ENCODE data around the gene SLC12A8.

SLC12A8 gene

GRCh38 chr3:125069968-125070745 is 142.4 kb downstream of the SLC12A8 start:
- DNase-seq, result no peak

GRCh38 chr3:125069452-125069851 is 143.1 kb downstream of the SLC12A8 start:
- DNase-seq, result no peak

GRCh38 chr3:125068265-125068664 is 144.3 kb downstream of the SLC12A8 start:
- DNase-seq, result no peak

- no peak for DNase-seq
Measured at GRCh38 chr3:125067225-125067624, 145.3 kb downstream of the SLC12A8 start.

- DNase-seq, result no peak
Measured at GRCh38 chr3:125062904-125063618, 149.5 kb downstream of the SLC12A8 start.

- no peak for DNase-seq
Measured at GRCh38 chr3:125061646-125062045, 150.9 kb downstream of the SLC12A8 start.

- no peak for DNase-seq
Measured at GRCh38 chr3:125061170-125061569, 151.4 kb downstream of the SLC12A8 start.

GRCh38 chr3:125059488-125060245 is 152.9 kb downstream of the SLC12A8 start:
- no peak for DNase-seq

- no peak for DNase-seq
Measured at GRCh38 chr3:125058959-125059358, 153.6 kb downstream of the SLC12A8 start.

GRCh38 chr3:125058529-125058928 is 154.0 kb downstream of the SLC12A8 start:
- no peak for DNase-seq

- no peak for DNase-seq
Measured at GRCh38 chr3:125057186-125057850, 155.2 kb downstream of the SLC12A8 start.

GRCh38 chr3:125055913-125056745 is 156.4 kb downstream of the SLC12A8 start, which contains the start of gene HEG1:
HEG1 (minus strand) TSS chr3:125055997; CDS start chr3:125055890, 107 bp downstream.
- DNase-seq, result peak; percentile 92

- DNase-seq, result peak; percentile 76
Measured at GRCh38 chr3:125055331-125055912, 157.1 kb downstream of the SLC12A8 start.

GRCh38 chr3:125054449-125055329 is 157.9 kb downstream of the SLC12A8 start:
- DNase-seq, result no peak

- no peak for DNase-seq
Measured at GRCh38 chr3:125054062-125054448, 158.5 kb downstream of the SLC12A8 start.

- no peak for DNase-seq
Measured at GRCh38 chr3:125053304-125053699, 159.2 kb downstream of the SLC12A8 start.

- no peak for DNase-seq
Measured at GRCh38 chr3:125052624-125053303, 159.8 kb downstream of the SLC12A8 start.

- peak; percentile 88 for DNase-seq
Measured at GRCh38 chr3:125051715-125052581, 160.6 kb downstream of the SLC12A8 start.

GRCh38 chr3:125051205-125051604 is 161.3 kb downstream of the SLC12A8 start:
- no peak for DNase-seq

All from activated effector memory CD4-positive, alpha-beta T cell treated with anti-CD3 and anti-CD28 coated beads, Interleukin-2, amount 50 U/mL, for 16 hours (primary cell).